ENCODE data around the gene TNIP1. TPM values are rescaled to one million over a fixed set of nuclear protein-coding genes. Genes with fewer than 3 reads are reported as not detected.
A peak's percentile ranks its signal among the peaks of the same experiment; 100 is the strongest.

Gene TNIP1
- total RNA-seq, 1 experiment from 2014 or later = 122 TPM

DNA sequence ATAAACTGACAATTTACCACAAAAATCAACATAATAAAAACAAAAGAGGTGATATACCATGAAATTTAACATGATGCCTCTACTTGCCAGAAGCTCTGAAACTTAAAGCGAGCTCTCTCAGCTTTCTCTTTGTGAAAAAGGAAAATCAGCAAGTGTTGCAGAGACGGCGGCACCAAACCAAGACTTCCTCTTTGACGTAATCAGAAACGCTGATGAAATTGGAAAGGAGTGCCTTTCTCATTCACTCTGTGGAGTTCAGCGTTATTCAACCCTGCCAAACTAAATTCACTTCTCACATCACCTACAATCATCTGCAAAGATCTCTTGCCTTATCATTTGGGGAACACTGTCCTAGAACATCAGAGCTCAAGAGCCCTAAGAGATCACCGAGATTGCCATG, 44.6 kb upstream of the TNIP1 start:
- no TSS peak for BruUV-seq (replicated peaks)
- no peaks in the 10 kb centered on the region for H3K79me2 ChIP-seq (ENCODE audit: low read depth)
- H3K9me3 ChIP-seq (ENCODE audit: insufficient read depth, low read depth) = no peaks in the 10 kb centered on the region
- no peak for TF ChIP-seq EZH2 (IDR thresholded peaks at IDR 0.05; ENCODE audit: low read depth)
- TF ChIP-seq, protein P1, sequence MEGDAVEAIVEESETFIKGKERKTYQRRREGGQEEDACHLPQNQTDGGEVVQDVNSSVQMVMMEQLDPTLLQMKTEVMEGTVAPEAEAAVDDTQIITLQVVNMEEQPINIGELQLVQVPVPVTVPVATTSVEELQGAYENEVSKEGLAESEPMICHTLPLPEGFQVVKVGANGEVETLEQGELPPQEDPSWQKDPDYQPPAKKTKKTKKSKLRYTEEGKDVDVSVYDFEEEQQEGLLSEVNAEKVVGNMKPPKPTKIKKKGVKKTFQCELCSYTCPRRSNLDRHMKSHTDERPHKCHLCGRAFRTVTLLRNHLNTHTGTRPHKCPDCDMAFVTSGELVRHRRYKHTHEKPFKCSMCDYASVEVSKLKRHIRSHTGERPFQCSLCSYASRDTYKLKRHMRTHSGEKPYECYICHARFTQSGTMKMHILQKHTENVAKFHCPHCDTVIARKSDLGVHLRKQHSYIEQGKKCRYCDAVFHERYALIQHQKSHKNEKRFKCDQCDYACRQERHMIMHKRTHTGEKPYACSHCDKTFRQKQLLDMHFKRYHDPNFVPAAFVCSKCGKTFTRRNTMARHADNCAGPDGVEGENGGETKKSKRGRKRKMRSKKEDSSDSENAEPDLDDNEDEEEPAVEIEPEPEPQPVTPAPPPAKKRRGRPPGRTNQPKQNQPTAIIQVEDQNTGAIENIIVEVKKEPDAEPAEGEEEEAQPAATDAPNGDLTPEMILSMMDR (conservative IDR thresholded peaks at IDR 0.05) = no peak
- H3K4me2 ChIP-seq = no peak overlapping the region
- no peak overlapping the region for H3K27ac ChIP-seq
- H3K4me3 ChIP-seq = no peak overlapping the region
- no peak overlapping the region for H2AFZ ChIP-seq
- H3K36me3 ChIP-seq (ENCODE audit: low read depth) = no peaks in the 10 kb centered on the region
- H3K27me3 ChIP-seq (ENCODE audit: insufficient read depth, low read depth) = no peaks in the 10 kb centered on the region
- no peak for DNase-seq
- intact Hi-C loops (cut with micrococcal nuclease; ENCODE audit: unreplicated experiment) = no loop called here
- H3F3A ChIP-seq (ENCODE audit: insufficient read depth, low read depth) = no peaks in the 10 kb centered on the region
- H3K9me2 ChIP-seq (ENCODE audit: insufficient read depth) = no peaks in the 10 kb centered on the region
- ChIA-PET POLR2A (ENCODE audit: unreplicated experiment) (no interaction called here), CTCF (interaction anchor here (0.7 to 2.6 kb wide), 8 partner anchors 11 to 626 kb away, joined by 3 to 42 read pairs (median 6); no protein-coding TSS in a partner anchor)
- peaks cover 7% of the 10 kb centered on the region for H3K4me1 ChIP-seq (replicated peaks; ENCODE audit: insufficient read depth)
- H4K20me1 ChIP-seq (ENCODE audit: insufficient read depth) = no peaks in the 10 kb centered on the region

DNA sequence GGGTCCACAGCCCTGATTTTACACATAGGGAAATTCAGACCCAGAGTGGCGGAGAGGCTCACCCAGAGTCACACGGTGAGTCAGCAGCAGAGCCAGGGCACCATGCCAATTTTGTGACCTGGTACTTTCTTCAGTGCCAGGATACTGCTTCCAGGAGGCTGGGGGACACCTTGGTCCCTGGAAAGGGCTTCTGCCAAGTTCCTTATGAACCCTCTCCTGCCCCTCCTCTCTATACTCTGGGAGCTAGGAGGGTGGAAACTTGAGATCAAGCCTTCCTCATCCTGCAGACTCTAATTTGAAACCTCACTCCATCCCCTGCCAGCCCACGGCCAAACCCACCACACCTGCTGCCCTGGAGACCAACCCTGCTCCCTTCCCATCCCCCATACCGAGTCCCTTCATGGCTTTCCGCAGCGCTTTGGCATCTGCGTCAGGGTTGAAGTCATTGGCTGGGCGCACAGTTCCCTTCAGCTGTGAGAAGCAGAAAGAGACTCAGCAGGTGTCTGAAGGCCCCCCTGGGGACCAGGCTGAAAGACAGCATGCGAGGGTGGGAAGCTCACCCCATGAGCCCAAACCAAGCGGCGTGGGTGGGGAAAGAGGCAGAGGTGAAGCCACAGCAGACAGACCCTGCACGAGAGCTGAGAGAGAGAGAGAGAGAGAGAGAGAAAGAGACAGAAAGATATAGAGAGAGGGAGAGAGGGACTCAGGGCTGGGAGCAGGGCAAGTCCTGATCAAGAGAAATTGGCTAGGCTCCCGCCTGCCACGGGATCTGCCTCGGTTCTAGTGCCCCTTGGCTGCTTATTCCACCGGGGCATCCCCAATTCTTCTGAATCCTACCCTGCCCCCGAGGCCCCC, 43.3 kb upstream of the TNIP1 start:
- ChIA-PET CTCF (no interaction called here), POLR2A (ENCODE audit: unreplicated experiment) (no interaction called here)
- BruUV-seq (replicated peaks) = no TSS peak
- no peak overlapping the region for H3K4me3 ChIP-seq
- no peak overlapping the region for H3K27ac ChIP-seq
- no peaks in the 10 kb centered on the region for H3F3A ChIP-seq (ENCODE audit: insufficient read depth, low read depth)
- DNase-seq = peak; percentile 51 to 64
- intact Hi-C loops (cut with micrococcal nuclease; ENCODE audit: unreplicated experiment) = loop anchor here (1.0 kb wide), 1 partner anchor 115 kb away; no protein-coding TSS in a partner anchor
- H2AFZ ChIP-seq = no peak overlapping the region
- no peaks in the 10 kb centered on the region for H4K20me1 ChIP-seq (ENCODE audit: insufficient read depth)
- H3K9me2 ChIP-seq (ENCODE audit: insufficient read depth) = no peaks in the 10 kb centered on the region
- H3K4me1 ChIP-seq (replicated peaks; ENCODE audit: insufficient read depth) = peaks cover 7% of the 10 kb centered on the region
- no peaks in the 10 kb centered on the region for H3K27me3 ChIP-seq (ENCODE audit: insufficient read depth, low read depth)
- H3K9me3 ChIP-seq (ENCODE audit: insufficient read depth, low read depth) = no peaks in the 10 kb centered on the region
- no peak overlapping the region; the same call in 1 of the 2 replicates for H3K4me2 ChIP-seq
- H3K79me2 ChIP-seq (ENCODE audit: low read depth) = no peaks in the 10 kb centered on the region
- H3K36me3 ChIP-seq (ENCODE audit: low read depth) = no peaks in the 10 kb centered on the region
- TF ChIP-seq EZH2 (IDR thresholded peaks at IDR 0.05; ENCODE audit: low read depth) = no peak
- TF ChIP-seq, protein P1 (conservative IDR thresholded peaks at IDR 0.05) = no peak

DNA sequence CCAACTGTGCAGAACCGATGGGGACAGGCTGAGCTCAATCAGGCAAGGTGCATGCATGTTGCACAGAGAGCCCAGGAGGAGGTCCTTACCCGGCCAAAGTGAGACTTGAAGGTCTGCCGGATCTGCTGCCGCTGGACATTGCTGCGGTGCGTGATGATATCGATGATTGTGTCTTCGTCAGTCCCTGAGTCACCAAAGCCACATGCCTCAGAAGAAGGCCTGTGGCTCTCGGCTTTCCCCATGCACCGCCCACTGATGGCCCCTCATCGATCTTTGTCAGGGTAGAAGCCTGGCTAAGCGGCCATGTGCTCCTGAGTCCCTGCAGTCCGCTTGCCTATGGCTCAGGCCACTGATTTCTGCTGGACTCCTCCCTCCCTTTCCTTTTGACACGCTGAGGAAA, 42.0 kb upstream of the TNIP1 start:
- no peaks in the 10 kb centered on the region for H3K9me3 ChIP-seq (ENCODE audit: insufficient read depth, low read depth)
- H3K27me3 ChIP-seq (ENCODE audit: insufficient read depth, low read depth) = no peaks in the 10 kb centered on the region
- H3K9me2 ChIP-seq (ENCODE audit: insufficient read depth) = no peaks in the 10 kb centered on the region
- peaks cover 7% of the 10 kb centered on the region for H3K4me1 ChIP-seq (replicated peaks; ENCODE audit: insufficient read depth)
- POLR2A ChIA-PET (ENCODE audit: unreplicated experiment) = no interaction called here
- no peak for TF ChIP-seq EZH2 (IDR thresholded peaks at IDR 0.05; ENCODE audit: low read depth)
- TF ChIP-seq, protein P1 (conservative IDR thresholded peaks at IDR 0.05) = no peak
- H3K79me2 ChIP-seq (ENCODE audit: low read depth) = no peaks in the 10 kb centered on the region
- BruUV-seq (replicated peaks) = no TSS peak
- H3K36me3 ChIP-seq (ENCODE audit: low read depth) = no peaks in the 10 kb centered on the region
- H4K20me1 ChIP-seq (ENCODE audit: insufficient read depth) = no peaks in the 10 kb centered on the region
- no peak overlapping the region for H3K27ac ChIP-seq
- no peaks in the 10 kb centered on the region for H3F3A ChIP-seq (ENCODE audit: insufficient read depth, low read depth)
- no peak for DNase-seq
- no peak overlapping the region for H2AFZ ChIP-seq
- intact Hi-C loops (cut with micrococcal nuclease; ENCODE audit: unreplicated experiment) = loop anchor here (1.0 kb wide), 1 partner anchor 116 kb away; no protein-coding TSS in a partner anchor
- H3K4me3 ChIP-seq = no peak overlapping the region
- H3K4me2 ChIP-seq = no peak overlapping the region
- CTCF ChIA-PET = no interaction called here
